Posterior vena cava (tissue), 2 donors: ENCODE data around the gene EMC10. TPM values are rescaled to one million over a fixed set of nuclear protein-coding genes. Genes with fewer than 3 reads are reported as not detected.

ENCODE experiments used
- DNase-seq: peaks from one replicate; pipeline ENCODE4 v3.0.0-alpha.2; 2020; ENCODE audit warnings: low spot score
- intact Hi-C, 2 donors: fragments of 100-400 bp; cut with DNase I; formaldehyde crosslinking; loops; one replicate each; pipeline versions ENCODE4 v1.14.1 to v1.14.2; 2022 to 2023
- total RNA-seq, 2 donors: library from RNA; stranded (reverse); fragmentation: NEBNext Ultra II Directional; extraction: Animal tissue kit (Norgen Biotek cat#: 25700); gene quantifications; one replicate each; pipeline ENCODE4 v1.2.1, GENCODE V29; 2021
- donor health status: DM: yes; HTN: yes; CAD: no.
- donor health status: DM: yes; HTN: yes; CAD: no.

The EMC10 gene
- total RNA-seq, 2 donors from 2014 or later, result 60.2 to 87.6 TPM

DNA sequence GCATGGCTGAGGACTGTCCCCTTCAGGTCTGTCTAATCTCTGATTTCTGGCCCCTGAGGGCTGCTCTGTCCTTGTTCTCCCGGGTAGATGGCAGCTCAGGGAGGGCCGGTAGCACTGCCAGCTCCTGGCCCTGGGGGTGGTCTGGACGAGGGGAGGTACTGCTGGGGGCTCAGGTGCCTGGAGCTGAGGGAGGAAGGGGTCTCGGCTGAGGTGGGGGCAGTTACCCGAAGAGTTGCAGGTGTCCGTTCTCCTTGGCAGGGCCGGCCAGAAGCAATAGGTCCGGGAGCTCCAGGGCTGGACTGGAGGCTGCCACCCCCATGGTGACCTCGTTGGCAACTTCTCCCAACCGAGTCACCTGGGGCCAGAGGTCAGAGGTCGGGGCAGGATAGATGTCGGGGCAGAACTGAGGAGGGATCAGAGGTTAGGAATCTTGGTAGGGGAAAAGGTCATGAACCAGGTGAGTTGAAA lies 1.2 kb upstream of the EMC10 start:
- peak; percentile 76 for DNase-seq
- intact Hi-C loops, result no loop called here

- peak; percentile 80 for DNase-seq
- intact Hi-C loops, result no loop called here
Observed at GRCh38 chr19:50475736-50476223, 527 bp upstream of the EMC10 start.

- intact Hi-C loops, result no loop called here
- no peak for DNase-seq
Observed at GRCh38 chr19:50476907-50477238, 566 bp downstream of the EMC10 start.

- peak; percentile 76 for DNase-seq
- intact Hi-C loops, result no loop called here
Observed at GRCh38 chr19:50477751-50478515, 1.6 kb downstream of the EMC10 start.

DNA sequence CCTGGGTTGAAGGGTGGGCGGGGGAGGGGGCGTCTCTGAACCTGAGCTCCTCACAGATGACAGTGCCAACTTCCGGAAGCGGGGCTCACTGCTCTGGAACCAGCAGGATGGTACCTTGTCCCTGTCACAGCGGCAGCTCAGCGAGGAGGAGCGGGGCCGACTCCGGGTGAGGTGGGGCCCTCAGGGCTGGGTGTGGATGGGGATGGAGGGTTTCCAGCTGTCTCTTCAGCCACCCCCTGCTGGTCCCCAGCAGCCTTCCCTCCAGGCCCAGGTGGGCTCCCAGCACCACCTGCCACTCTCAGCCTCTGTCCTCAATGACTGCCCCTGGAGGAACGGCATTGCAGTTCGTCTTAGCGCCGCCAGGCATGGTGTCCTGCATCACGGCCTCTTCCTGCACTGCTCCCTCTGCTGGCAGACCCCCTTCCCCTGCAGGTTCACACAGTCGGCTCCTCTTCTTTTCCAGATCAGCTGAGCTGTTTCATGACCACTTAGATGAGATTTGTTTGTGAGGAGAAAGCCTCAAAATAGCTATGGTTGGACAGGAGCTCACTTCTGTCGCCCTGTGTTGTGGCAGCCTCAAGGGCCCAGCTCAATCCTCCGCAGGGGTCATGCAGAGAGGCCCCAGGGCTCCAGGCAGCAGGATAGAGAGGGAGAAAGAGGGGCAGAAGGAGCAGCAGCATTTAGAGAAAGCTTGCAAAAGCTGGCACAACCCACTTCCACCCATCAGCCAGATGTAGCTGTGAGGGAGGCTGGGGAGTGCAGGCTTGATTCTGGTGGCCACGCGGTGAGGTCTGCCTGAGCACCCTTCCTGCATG lies 2.8 kb downstream of the EMC10 start:
- DNase-seq, result peak; percentile 78
- intact Hi-C loops, result no loop called here

DNA sequence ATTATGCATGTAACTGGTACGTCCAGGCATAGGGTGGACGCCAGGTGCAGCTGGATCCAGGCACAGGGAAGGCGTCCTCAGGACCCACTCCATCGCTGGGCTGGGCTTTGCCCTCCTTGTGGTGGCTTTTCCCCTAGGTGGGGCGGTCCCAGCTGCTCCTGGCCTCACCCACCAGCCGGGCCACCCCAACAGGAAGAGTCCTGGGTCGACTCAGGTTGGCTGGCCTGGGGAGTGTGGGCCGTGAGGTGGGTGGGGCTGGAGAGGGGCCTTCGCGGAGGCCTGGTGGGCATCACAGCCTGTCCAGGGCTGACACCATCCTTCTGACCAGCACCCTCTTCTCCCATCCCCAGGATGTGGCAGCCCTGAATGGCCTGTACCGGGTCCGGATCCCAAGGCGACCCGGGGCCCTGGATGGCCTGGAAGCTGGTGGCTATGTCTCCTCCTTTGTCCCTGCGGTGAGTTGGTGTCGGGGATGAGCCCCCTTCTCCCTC lies 3.5 kb downstream of the EMC10 start:
- intact Hi-C loops, result no loop called here
- DNase-seq, result peak; percentile 74

DNA sequence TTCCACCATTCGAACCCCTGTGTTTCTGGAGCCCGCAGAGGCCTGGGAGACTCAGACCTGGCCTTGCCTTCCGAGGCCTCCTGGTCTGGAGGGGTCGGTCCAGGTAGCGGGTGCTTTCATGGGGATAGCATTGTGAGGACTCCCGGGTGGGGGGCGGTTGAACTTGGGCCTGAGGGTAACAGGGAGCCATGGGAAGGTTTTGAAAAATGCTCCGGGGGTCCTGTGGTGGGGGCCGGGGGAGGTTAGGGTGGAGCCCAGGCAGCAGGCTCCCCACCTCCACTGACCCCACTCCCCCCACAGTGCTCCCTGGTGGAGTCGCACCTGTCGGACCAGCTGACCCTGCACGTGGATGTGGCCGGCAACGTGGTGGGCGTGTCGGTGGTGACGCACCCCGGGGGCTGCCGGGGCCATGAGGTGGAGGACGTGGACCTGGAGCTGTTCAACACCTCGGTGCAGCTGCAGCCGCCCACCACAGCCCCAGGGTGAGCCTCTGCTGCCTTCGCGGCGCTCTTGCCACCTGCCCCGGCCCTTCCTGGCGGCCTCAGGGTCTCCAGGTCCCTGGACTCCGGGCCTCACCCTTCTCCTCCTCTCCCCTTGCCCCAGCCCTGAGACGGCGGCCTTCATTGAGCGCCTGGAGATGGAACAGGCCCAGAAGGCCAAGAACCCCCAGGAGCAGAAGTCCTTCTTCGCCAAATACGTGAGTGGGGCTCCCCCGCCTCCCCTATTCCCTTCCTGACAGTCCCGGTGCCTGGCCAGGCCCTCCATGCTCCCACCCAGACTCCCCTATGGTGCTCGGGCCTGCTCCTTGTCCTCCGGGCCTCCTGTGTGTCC lies 4.2 kb downstream of the EMC10 start:
- intact Hi-C loops, result no loop called here
- DNase-seq, result peak; percentile 79

DNA sequence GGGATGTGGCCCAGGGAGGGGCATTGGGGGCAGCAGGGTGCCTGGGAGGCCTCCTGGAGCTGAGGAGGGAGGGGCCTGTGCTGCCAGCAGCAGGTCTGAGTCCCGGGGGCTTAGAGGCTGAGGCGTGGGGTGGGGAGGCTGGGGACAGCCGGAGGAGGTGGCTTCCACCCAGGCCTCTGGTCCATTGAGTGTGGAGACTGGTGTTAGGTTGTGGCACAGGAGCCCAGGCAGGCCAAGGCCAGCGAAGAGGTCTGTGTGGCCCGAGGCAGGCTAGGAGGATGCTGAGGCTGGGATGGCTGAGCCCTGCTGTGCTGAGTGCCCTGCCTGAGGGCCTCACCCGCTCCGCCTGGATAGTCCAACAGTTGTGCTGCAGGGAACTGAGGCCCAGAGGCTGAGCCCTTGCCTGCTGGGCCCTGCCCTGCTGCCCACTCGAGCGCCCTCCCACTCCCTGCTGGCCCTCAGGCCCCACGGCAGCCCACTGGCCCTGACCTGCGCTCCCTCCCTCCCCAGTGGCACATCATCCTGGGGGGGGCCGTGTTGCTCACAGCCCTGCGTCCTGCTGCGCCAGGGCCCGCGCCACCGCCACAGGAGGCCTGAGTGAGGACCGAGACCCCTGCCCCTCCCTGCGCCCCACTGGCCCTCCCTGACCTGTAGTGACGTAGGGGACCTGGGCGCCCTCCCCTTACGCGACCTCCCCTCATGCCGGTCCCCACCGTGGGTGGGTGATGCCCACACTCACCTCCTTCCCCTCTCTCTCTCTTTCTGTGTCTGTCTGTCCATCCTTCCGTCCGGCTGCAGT lies 5.2 kb downstream of the EMC10 start:
- intact Hi-C loops, result no loop called here
- DNase-seq, result peak; percentile 77

- intact Hi-C loops, result no loop called here
- peak; percentile 67 for DNase-seq
Observed at GRCh38 chr19:50482271-50482855, 6.1 kb downstream of the EMC10 start.

- intact Hi-C loops, result no loop called here
- DNase-seq, result no peak
Observed at GRCh38 chr19:50482916-50483315, 6.6 kb downstream of the EMC10 start.

- peak; percentile 42 for DNase-seq
- intact Hi-C loops, result no loop called here
Observed at GRCh38 chr19:50485284-50485955, 9.1 kb downstream of the EMC10 start.

DNA sequence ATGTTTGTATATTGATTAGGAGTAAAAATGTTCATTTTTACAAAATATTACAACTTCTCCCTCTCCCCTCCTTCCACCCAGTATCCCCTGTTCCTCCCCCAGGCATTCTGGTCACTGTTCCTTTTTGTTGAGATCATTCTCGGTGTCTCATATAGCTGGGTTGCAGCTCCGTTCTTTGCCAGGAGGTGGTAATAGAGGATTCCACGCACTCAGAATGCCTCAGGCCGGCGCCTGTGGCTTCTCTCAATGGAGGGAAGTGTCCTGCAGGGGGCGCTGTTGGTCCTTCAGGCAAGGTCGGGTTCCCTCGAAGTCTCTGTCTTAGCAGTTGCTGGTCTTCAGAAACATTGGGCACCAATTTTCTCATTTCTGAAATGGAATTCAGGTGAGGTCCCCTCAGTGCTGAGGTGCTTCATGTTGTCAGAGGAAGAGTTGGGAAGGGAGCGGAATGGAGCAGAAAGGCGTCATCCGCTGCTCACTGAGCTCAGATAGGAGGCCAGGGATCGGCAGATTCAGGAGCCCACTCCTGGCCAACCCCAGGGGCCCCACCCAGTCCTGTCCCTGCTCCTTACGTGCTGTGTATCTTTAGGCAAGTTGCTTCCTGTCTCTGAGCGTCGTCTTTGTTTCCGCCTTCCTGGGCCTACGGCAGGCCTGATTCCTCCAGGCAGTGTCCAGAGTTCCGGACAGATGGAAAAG lies 10.7 kb downstream of the EMC10 start:
- intact Hi-C loops, result no loop called here
- DNase-seq, result peak; percentile 70

DNA sequence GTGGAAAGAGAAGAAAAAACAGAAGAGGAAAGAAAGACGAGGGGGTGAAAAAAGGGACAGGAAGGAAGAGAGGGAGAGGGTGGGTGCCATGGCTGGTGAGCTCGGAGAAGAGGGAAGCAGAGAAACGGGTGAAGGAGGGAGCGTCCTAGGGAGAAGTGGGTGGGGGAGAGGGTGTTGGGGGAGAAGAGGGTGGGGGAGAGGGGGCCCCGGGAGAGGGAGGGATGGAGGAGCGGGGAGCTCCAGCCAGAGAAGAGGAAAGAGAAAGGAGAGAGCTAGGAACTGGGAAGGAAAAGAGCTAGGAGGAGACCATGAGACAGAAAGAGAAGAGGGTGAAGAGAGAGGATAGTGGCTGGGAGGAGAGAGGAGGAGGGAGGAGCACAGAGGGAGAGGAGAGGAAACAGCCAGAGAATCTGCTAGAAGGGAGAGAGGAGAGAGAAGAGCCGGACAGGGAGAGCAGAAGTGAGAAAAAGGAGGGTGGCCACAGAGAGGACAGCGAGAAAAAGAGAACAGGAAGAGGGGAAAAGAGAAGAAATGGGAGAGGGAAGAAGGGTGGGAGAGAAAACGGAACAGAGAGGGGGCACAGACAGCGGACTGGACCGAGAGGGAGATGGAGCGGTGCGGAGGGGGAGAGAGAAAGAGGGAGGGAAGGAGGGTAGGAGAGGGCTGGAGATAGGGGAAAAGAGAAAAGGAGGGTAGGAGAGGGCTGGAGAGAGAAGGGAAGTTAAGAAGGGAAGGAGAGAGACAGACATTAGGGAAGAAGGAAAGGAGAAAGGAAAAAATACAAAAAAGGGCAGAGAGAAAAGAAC lies 12.3 kb downstream of the EMC10 start:
- DNase-seq, result peak; percentile 24

GRCh38 chr19:50489461-50490011 lies 13.2 kb downstream of the EMC10 start:
- DNase-seq, result peak; percentile 62
- intact Hi-C loops, result no loop called here

More for the DNA sequence above, 12.3 kb downstream of the EMC10 start:
- intact Hi-C loops, result no loop called here

GRCh38 chr19:50490411-50490811 lies 14.1 kb downstream of the EMC10 start:
- peak; percentile 80 for DNase-seq
- intact Hi-C loops, result no loop called here

DNA sequence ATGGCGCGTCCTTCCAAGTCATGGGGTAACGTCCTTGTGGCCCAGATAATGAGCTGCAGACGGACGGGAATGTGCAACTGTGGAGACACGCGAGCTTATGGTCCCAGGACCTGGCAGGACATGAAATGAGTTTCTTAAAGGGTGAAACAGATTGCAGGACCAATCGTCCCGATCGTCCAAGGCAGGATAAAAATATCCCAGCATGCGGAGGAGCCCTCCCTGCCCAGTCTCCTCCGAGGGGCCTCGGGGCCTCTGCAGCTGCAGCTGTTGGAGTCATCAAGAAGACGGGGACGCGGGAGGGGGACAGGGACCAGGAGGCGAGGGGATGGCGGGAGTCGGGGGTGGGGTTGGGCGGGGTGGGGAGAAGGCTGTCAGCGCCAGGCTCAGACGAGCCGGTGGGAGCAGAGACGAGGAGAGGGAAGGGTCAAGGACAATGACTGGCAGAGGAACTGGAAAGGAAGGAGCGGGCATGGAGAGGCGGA lies 14.7 kb downstream of the EMC10 start:
- intact Hi-C loops, result no loop called here
- peak; percentile 54 for DNase-seq
